HCT116 (cell line): ENCODE data around the gene TMUB1.
A peak's percentile ranks its signal among the peaks of the same experiment; 100 is the strongest.

Experiments
- CTCF ChIP-seq, 3 experiments: fragments of 200-600 bp in 1 of 3; sonication (generic) in 1 of 3; IDR thresholded peaks in 2 of 3; conservative IDR thresholded peaks in 1 of 3; 2 replicates each; pipeline ENCODE4 v1.5.1; 2012 to 2017; ENCODE audit warnings: low read depth in 2 of 3, low read length in 2 of 3, antibody characterized with exemption in 1 of 3, borderline replicate concordance in 1 of 3, control low read depth in 1 of 3, mild to moderate bottlenecking in 1 of 3, mixed read lengths in 1 of 3, mixed run types in 1 of 3, moderate library complexity in 1 of 3; ENCODE audit not compliant: insufficient read depth in 1 of 3
- MAX ChIP-seq: IDR thresholded peaks from 2 replicates; pipeline ENCODE4 v1.6.1; 2012
- POLR2A ChIP-seq: IDR thresholded peaks from 2 replicates; pipeline ENCODE4 v1.7.0; 2011; ENCODE audit warnings: borderline replicate concordance; ENCODE audit not compliant: insufficient read depth, insufficient read length; ENCODE audit errors: extremely low read depth
- SRF ChIP-seq: IDR thresholded peaks from 2 replicates; pipeline ENCODE4 v1.6.1; 2012; ENCODE audit warnings: low read depth
- ZBTB33 ChIP-seq: IDR thresholded peaks from 2 replicates; pipeline ENCODE4 v1.6.1; 2011; ENCODE audit warnings: mild to moderate bottlenecking, low read length, moderate library complexity; ENCODE audit not compliant: insufficient replicate concordance; ENCODE audit errors: extremely low read depth
- ZFX ChIP-seq: fragments of 450-650 bp; IDR thresholded peaks from 2 replicates; pipeline ENCODE4 v1.6.1; 2017
- ZNF274 ChIP-seq: fragments of 200-500 bp; sonication (Bioruptor generic); IDR thresholded peaks from 2 replicates; pipeline ENCODE4 v1.6.1; 2014; ENCODE audit warnings: mild to moderate bottlenecking, low read depth, low read length, inconsistent platforms
- TF ChIP-seq, protein P1 (sequence below): IDR thresholded peaks from 2 replicates; pipeline ENCODE4 v1.6.1; 2012; ENCODE audit warnings: low read depth

- peak; percentile 52; the same call in 1 of the 2 replicates for TF ChIP-seq ZFX
- TF ChIP-seq CTCF (IDR thresholded peaks at IDR 0.05 in 2 of 3, conservative IDR thresholded peaks at IDR 0.05 in 1 of 3; ENCODE audit: borderline replicate concordance in 1 of 3, insufficient read depth in 1 of 3, low read depth in 2 of 3, low read length in 2 of 3), result no peak
- TF ChIP-seq ZBTB33, result no peak
- no peak for TF ChIP-seq ZNF274
- peak; percentile 71 for TF ChIP-seq POLR2A
- TF ChIP-seq SRF, result no peak
- TF ChIP-seq, protein P1, sequence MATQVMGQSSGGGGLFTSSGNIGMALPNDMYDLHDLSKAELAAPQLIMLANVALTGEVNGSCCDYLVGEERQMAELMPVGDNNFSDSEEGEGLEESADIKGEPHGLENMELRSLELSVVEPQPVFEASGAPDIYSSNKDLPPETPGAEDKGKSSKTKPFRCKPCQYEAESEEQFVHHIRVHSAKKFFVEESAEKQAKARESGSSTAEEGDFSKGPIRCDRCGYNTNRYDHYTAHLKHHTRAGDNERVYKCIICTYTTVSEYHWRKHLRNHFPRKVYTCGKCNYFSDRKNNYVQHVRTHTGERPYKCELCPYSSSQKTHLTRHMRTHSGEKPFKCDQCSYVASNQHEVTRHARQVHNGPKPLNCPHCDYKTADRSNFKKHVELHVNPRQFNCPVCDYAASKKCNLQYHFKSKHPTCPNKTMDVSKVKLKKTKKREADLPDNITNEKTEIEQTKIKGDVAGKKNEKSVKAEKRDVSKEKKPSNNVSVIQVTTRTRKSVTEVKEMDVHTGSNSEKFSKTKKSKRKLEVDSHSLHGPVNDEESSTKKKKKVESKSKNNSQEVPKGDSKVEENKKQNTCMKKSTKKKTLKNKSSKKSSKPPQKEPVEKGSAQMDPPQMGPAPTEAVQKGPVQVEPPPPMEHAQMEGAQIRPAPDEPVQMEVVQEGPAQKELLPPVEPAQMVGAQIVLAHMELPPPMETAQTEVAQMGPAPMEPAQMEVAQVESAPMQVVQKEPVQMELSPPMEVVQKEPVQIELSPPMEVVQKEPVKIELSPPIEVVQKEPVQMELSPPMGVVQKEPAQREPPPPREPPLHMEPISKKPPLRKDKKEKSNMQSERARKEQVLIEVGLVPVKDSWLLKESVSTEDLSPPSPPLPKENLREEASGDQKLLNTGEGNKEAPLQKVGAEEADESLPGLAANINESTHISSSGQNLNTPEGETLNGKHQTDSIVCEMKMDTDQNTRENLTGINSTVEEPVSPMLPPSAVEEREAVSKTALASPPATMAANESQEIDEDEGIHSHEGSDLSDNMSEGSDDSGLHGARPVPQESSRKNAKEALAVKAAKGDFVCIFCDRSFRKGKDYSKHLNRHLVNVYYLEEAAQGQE, result no peak
- no peak for TF ChIP-seq MAX
Observed at GRCh38 chr7:151057989-151058780, 25.1 kb downstream of the TMUB1 start.
